Loucy (cell line): ENCODE data around the gene MPZ.

Experiments used
- H2AFZ ChIP-seq: fragments of 200-600 bp; sonication (generic); 2 replicates; pipeline ENCODE4 v1.6.0; 2016; ENCODE audit warnings: antibody characterized with exemption, mild to moderate bottlenecking, low read length, moderate library complexity
- H3F3A ChIP-seq: fragments of 200-600 bp; 2 replicates; pipeline ENCODE4 v1.6.0; 2016; ENCODE audit warnings: antibody characterized with exemption, low read depth, mild to moderate bottlenecking
- H3K27me3 ChIP-seq: fragments of 200-600 bp; sonication (generic); 2 replicates; pipeline ENCODE4 v1.6.1; 2014; ENCODE audit warnings: low read length, mild to moderate bottlenecking; ENCODE audit not compliant: insufficient read depth, poor library complexity, severe bottlenecking
- H3K36me3 ChIP-seq: fragments of 200-600 bp; sonication (generic); 2 replicates; pipeline ENCODE4 v1.6.1; 2016; ENCODE audit warnings: low read length; ENCODE audit not compliant: insufficient read depth
- H3K4me1 ChIP-seq: fragments of 200-600 bp; sonication (generic); 2 replicates; pipeline ENCODE4 v1.5.1; 2014; ENCODE audit warnings: low read length, mild to moderate bottlenecking; ENCODE audit not compliant: insufficient read depth, poor library complexity, severe bottlenecking
- H3K4me2 ChIP-seq: fragments of 200-600 bp; sonication (generic); 2 replicates; pipeline ENCODE4 v1.6.0; 2014; ENCODE audit warnings: antibody characterized with exemption, low read length, low read depth, mild to moderate bottlenecking; ENCODE audit not compliant: poor library complexity, severe bottlenecking
- H3K4me3 ChIP-seq: fragments of 200-600 bp; sonication (generic); 2 replicates; pipeline ENCODE4 v1.5.1; 2014; ENCODE audit warnings: low read length, mild to moderate bottlenecking, mixed read lengths; ENCODE audit not compliant: poor library complexity, severe bottlenecking
- H3K79me2 ChIP-seq: fragments of 200-600 bp; sonication (generic); 2 replicates; pipeline ENCODE4 v1.6.1; 2014; ENCODE audit warnings: low read length; ENCODE audit not compliant: insufficient read depth
- H3K9ac ChIP-seq: fragments of 200-600 bp; sonication (generic); 2 replicates; pipeline ENCODE4 v1.6.0; 2014; ENCODE audit warnings: mild to moderate bottlenecking, low read depth, low read length, moderate library complexity; ENCODE audit not compliant: poor library complexity, severe bottlenecking
- H3K9me2 ChIP-seq: fragments of 200-600 bp; sonication (generic); replicated peaks from 2 replicates; pipeline ENCODE4 v1.6.1; 2016; ENCODE audit warnings: low read depth, low read length, mixed read lengths
- H3K9me3 ChIP-seq: fragments of 200-600 bp; sonication (generic); 2 replicates; pipeline ENCODE4 v1.6.1; 2014; ENCODE audit warnings: mild to moderate bottlenecking, antibody characterized with exemption, low read length, low read depth; ENCODE audit not compliant: insufficient read depth
- H4K20me1 ChIP-seq: fragments of 200-600 bp; sonication (generic); 2 replicates; pipeline ENCODE4 v1.6.0; 2014; ENCODE audit warnings: antibody characterized with exemption, low read length, mild to moderate bottlenecking; ENCODE audit not compliant: insufficient read depth, poor library complexity, severe bottlenecking
- CTCF ChIP-seq: fragments of 200-600 bp; sonication (generic); conservative IDR thresholded peaks from 2 replicates; pipeline ENCODE4 v1.5.1; 2014; ENCODE audit warnings: mild to moderate bottlenecking, antibody characterized with exemption, low read length
- EZH2phosphoT487 ChIP-seq: fragments of 200-600 bp; IDR thresholded peaks from 2 replicates; pipeline ENCODE4 v1.6.1; 2018; ENCODE audit warnings: antibody characterized with exemption, mild to moderate bottlenecking, moderate library complexity, borderline replicate concordance

The MPZ gene

GRCh38 chr1:161351482-161351881 lies 41.7 kb upstream of the MPZ start:
- H3K36me3 ChIP-seq: peaks cover 8% of the 10 kb centered on the region; the same call in 1 of the 2 replicates
- H3F3A ChIP-seq: no peaks in the 10 kb centered on the region
- no peak overlapping the region for H3K4me3 ChIP-seq
- H3K4me2 ChIP-seq: no peak overlapping the region
- H3K9me2 ChIP-seq: no peaks in the 10 kb centered on the region
- no peak overlapping the region for H3K9ac ChIP-seq
- no peaks in the 10 kb centered on the region for H3K27me3 ChIP-seq
- H3K9me3 ChIP-seq: no peaks in the 10 kb centered on the region
- TF ChIP-seq CTCF: no peak
- TF ChIP-seq EZH2phosphoT487: no peak
- H2AFZ ChIP-seq: no peak overlapping the region
- H3K4me1 ChIP-seq: no peaks in the 10 kb centered on the region
- no peaks in the 10 kb centered on the region for H4K20me1 ChIP-seq
- H3K79me2 ChIP-seq: no peaks in the 10 kb centered on the region

- TF ChIP-seq CTCF (no peak), EZH2phosphoT487 (no peak)
These were observed 40.9 kb upstream of the MPZ start for GRCh38 chr1:161350671-161351070.

GRCh38 chr1:161342821-161343220 lies 33.1 kb upstream of the MPZ start:
- TF ChIP-seq CTCF (no peak), EZH2phosphoT487 (no peak)
- Histone ChIP-seq H3K4me3 (no peak overlapping the region), H3K4me2 (no peak overlapping the region), H3K4me1 (no peaks in the 10 kb centered on the region), H3K79me2 (no peaks in the 10 kb centered on the region), H3K27me3 (no peaks in the 10 kb centered on the region), H3F3A (no peaks in the 10 kb centered on the region), H3K9me2 (no peaks in the 10 kb centered on the region), H3K9ac (no peak overlapping the region), H2AFZ (no peak overlapping the region), H4K20me1 (no peaks in the 10 kb centered on the region), H3K9me3 (no peaks in the 10 kb centered on the region), H3K36me3 (peaks cover 27% of the 10 kb centered on the region; the same call in 1 of the 2 replicates)

More at GRCh38 chr1:161350671-161351070, 40.9 kb upstream of the MPZ start:
- no peak overlapping the region for H3K4me3 ChIP-seq
- no peaks in the 10 kb centered on the region for H4K20me1 ChIP-seq
- no peak overlapping the region for H3K4me2 ChIP-seq
- H3K9me3 ChIP-seq: no peaks in the 10 kb centered on the region
- H3K9ac ChIP-seq: no peak overlapping the region
- no peak overlapping the region for H2AFZ ChIP-seq
- no peaks in the 10 kb centered on the region for H3F3A ChIP-seq
- H3K4me1 ChIP-seq: no peaks in the 10 kb centered on the region
- peaks cover 8% of the 10 kb centered on the region; the same call in 1 of the 2 replicates for H3K36me3 ChIP-seq
- no peaks in the 10 kb centered on the region for H3K79me2 ChIP-seq
- H3K9me2 ChIP-seq: no peaks in the 10 kb centered on the region
- H3K27me3 ChIP-seq: no peaks in the 10 kb centered on the region
